Peyer's patch (tissue), 4 donors: ENCODE data around the gene DDRGK1.

Experiments
- CTCF ChIP-seq, 6 experiments: fragments of 450-650 bp in 4 of 6; fragments of 200-600 bp in 2 of 6; sonication (generic) in 1 of 6; IDR thresholded peaks; one replicate each; pipeline ENCODE4 v1.5.1; 2017 to 2019; ENCODE audit warnings: antibody characterized with exemption in 6 of 6, mild to moderate bottlenecking in 3 of 6, moderate library complexity in 1 of 6
- POLR2A ChIP-seq, 2 donors: fragments of 450-650 bp; IDR thresholded peaks; one replicate each; pipeline ENCODE4 v1.5.1; 2017; ENCODE audit warnings: antibody characterized with exemption in 2 of 2, mild to moderate bottlenecking in 2 of 2, moderate library complexity in 2 of 2

GRCh38 chr20:3226093-3226492 lies 21.6 kb upstream of the DDRGK1 start:
- TF ChIP-seq CTCF (IDR thresholded peaks at IDR 0.05), result no peak
- no peak for TF ChIP-seq POLR2A (IDR thresholded peaks at IDR 0.05)
